MM.1S (cell line): ENCODE results near the gene HOXB6.

Experiments used
- DNase-seq: peaks from one replicate; pipeline ENCODE4 v3.0.0-alpha.2; 2015
- H2AFZ ChIP-seq: fragments of 300-600 bp; sonication (generic); 2 replicates; pipeline ENCODE4 v1.6.0; 2016; ENCODE audit warnings: antibody characterized with exemption, low read length
- H3F3A ChIP-seq: fragments of 300-600 bp; sonication (generic); 2 replicates; pipeline ENCODE4 v1.6.1; 2016; ENCODE audit warnings: mild to moderate bottlenecking, antibody characterized with exemption, low read length, moderate library complexity, mixed read lengths; ENCODE audit not compliant: insufficient read depth
- H3K27ac ChIP-seq: fragments of 300-600 bp; sonication (generic); 2 replicates; pipeline ENCODE4 v1.5.1; 2016; ENCODE audit warnings: mild to moderate bottlenecking, low read length
- H3K27me3 ChIP-seq: fragments of 300-600 bp; sonication (generic); replicated peaks from 2 replicates; pipeline ENCODE4 v1.6.0; 2016; ENCODE audit warnings: low read length; ENCODE audit not compliant: insufficient read depth
- H3K36me3 ChIP-seq: fragments of 300-600 bp; sonication (generic); replicated peaks from 2 replicates; pipeline ENCODE4 v1.6.1; 2016; ENCODE audit warnings: mild to moderate bottlenecking, low read length, mixed read lengths; ENCODE audit not compliant: insufficient read depth
- H3K4me1 ChIP-seq: fragments of 300-600 bp; sonication (generic); 2 replicates; pipeline ENCODE4 v1.6.1; 2016; ENCODE audit warnings: low read length, mixed read lengths
- H3K4me2 ChIP-seq: fragments of 300-600 bp; sonication (generic); 2 replicates; pipeline ENCODE4 v1.6.0; 2016; ENCODE audit warnings: low read depth, low read length
- H3K4me3 ChIP-seq: fragments of 300-600 bp; sonication (generic); 2 replicates; pipeline ENCODE4 v1.5.1; 2016; ENCODE audit warnings: low read length, mixed read lengths
- H3K79me2 ChIP-seq: fragments of 300-600 bp; sonication (generic); 2 replicates; pipeline ENCODE4 v1.6.1; 2016; ENCODE audit warnings: mixed run types, low read length, mixed read lengths
- H3K9ac ChIP-seq: fragments of 300-600 bp; sonication (generic); 2 replicates; pipeline ENCODE4 v1.6.1; 2016; ENCODE audit warnings: low read length, mixed read lengths
- H3K9me2 ChIP-seq: fragments of 300-600 bp; sonication (generic); replicated peaks from 2 replicates; pipeline ENCODE4 v1.6.1; 2016; ENCODE audit warnings: mild to moderate bottlenecking, low read length, mixed read lengths; ENCODE audit not compliant: insufficient read depth
- H3K9me3 ChIP-seq: fragments of 300-600 bp; sonication (generic); replicated peaks from 2 replicates; pipeline ENCODE4 v1.6.1; 2016; ENCODE audit warnings: mild to moderate bottlenecking, low read length, mixed read lengths; ENCODE audit not compliant: insufficient read depth
- H4K20me1 ChIP-seq: fragments of 300-600 bp; sonication (generic); 2 replicates; pipeline ENCODE4 v1.6.1; 2016; ENCODE audit warnings: mild to moderate bottlenecking, low read length, moderate library complexity, mixed read lengths; ENCODE audit not compliant: insufficient read depth
- EZH2 ChIP-seq: fragments of 300-600 bp; sonication (generic); optimal IDR thresholded peaks from 2 replicates; pipeline ENCODE3; 2017; ENCODE audit warnings: low read depth, mild to moderate bottlenecking, antibody characterized with exemption, low read length, mixed read lengths
- EZH2phosphoT487 ChIP-seq: fragments of 300-600 bp; sonication (generic); IDR thresholded peaks from 2 replicates; pipeline ENCODE4 v1.6.1; 2018; ENCODE audit warnings: antibody characterized with exemption, low read length
- TF ChIP-seq, protein P1 (sequence below): fragments of 300-600 bp; sonication (generic); IDR thresholded peaks from 2 replicates; pipeline ENCODE4 v1.5.1; 2016; ENCODE audit warnings: antibody characterized with exemption, low read length, mixed read lengths

HOXB6 gene

DNA sequence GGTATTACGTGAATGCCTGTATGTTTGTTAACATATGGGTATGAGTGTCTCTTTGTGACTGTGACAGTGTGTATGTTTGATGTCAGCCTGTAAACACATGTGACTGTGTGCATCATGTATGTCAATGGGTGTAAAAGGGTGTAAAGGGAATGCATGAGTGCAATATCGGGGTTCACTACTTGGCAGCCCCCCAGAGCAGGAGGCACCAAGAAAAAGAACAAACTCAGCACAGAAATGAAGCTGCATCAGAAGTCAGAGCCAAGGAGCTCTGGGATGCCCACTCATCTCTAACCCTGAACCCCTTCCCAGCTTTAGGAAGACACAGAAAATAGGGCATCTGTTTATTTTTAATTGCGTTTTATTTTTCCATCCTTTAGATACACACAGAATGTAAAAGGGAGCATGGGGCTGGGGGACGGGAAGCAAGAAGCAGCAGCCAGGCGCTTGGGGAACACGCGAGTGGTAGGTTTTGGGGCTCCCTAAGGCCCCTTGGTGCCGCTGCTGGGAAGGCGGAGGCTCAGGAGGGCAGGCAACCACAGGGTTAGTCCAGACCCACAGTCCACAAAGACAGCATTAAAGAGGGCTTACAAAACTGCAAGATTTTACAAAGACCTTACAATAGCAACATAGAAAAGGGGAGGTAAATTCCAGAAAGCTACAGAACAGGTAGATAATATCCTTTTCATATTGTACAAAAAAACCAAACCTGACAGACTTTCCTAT lies 2.3 kb upstream of the HOXB6 start:
- DNase-seq = no peak
- Histone ChIP-seq H3K4me1 (peaks cover 8% of the 10 kb centered on the region; the same call in 1 of the 2 replicates), H3K27ac (no peak overlapping the region), H3K9me3 (no peaks in the 10 kb centered on the region), H3K79me2 (no peaks in the 10 kb centered on the region), H3K4me2 (no peak overlapping the region), H3K27me3 (peaks cover 32% of the 10 kb centered on the region), H3K4me3 (no peak overlapping the region), H3K36me3 (no peaks in the 10 kb centered on the region), H2AFZ (no peak overlapping the region), H3K9me2 (no peaks in the 10 kb centered on the region), H4K20me1 (no peaks in the 10 kb centered on the region), H3K9ac (no peak overlapping the region), H3F3A (no peaks in the 10 kb centered on the region)
- no peak for TF ChIP-seq EZH2
- no peak for TF ChIP-seq EZH2phosphoT487
- TF ChIP-seq, protein P1, sequence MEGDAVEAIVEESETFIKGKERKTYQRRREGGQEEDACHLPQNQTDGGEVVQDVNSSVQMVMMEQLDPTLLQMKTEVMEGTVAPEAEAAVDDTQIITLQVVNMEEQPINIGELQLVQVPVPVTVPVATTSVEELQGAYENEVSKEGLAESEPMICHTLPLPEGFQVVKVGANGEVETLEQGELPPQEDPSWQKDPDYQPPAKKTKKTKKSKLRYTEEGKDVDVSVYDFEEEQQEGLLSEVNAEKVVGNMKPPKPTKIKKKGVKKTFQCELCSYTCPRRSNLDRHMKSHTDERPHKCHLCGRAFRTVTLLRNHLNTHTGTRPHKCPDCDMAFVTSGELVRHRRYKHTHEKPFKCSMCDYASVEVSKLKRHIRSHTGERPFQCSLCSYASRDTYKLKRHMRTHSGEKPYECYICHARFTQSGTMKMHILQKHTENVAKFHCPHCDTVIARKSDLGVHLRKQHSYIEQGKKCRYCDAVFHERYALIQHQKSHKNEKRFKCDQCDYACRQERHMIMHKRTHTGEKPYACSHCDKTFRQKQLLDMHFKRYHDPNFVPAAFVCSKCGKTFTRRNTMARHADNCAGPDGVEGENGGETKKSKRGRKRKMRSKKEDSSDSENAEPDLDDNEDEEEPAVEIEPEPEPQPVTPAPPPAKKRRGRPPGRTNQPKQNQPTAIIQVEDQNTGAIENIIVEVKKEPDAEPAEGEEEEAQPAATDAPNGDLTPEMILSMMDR = no peak

DNA sequence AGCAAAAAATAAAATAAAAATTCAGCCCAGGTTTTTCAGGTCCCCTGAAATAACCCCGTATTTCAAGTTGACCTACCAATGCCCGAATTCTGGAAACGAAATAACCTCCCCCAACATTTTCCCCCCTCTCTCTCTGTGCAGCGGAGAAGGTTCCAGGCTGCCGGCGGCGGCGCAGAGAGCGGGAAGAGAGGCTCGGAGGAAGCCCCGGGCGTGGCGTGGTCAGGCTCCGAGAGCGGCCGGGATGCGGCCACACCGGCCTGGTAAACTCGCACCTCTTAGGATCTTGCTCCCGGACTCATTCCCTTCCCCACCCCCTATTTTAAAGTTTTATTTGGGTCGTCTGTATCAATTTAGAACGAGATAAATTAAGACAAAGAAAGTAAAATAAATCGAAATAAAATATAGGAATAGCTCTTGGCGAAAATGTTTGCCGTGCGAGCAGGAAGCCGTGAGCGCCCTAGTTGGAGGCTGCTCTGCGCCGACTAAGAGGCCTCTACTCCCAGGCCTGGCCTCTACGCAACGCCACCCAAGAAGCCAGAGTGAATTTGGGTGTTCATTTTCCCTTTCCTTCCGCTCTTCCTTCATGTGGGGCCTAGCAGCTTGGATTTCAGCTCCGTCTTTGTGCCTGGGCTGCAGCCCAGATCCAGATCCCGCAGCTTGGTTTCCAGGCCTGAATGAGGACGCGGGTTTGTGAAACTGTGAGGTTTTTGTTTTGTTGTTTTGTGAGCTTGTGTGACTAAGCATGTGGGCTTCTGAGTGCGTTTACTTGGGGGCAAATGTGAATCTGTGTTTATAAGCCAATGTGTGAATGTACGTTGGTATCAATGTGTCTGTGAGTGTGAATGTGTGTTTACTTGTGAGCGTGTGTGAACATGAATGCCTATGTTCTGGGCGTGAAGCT lies 1.5 kb upstream of the HOXB6 start:
- Histone ChIP-seq H2AFZ (no peak overlapping the region), H3K9ac (no peak overlapping the region), H4K20me1 (no peaks in the 10 kb centered on the region), H3K36me3 (no peaks in the 10 kb centered on the region), H3K9me2 (no peaks in the 10 kb centered on the region), H3K27me3 (peaks cover 40% of the 10 kb centered on the region), H3K27ac (no peak overlapping the region), H3K9me3 (no peaks in the 10 kb centered on the region), H3K4me2 (no peak overlapping the region), H3K79me2 (no peaks in the 10 kb centered on the region), H3F3A (no peaks in the 10 kb centered on the region), H3K4me3 (no peak overlapping the region), H3K4me1 (peaks cover 8% of the 10 kb centered on the region; the same call in 1 of the 2 replicates)
- DNase-seq = no peak
- TF ChIP-seq EZH2 (no peak), EZH2phosphoT487 (no peak)
- TF ChIP-seq, protein P1 = no peak

DNA sequence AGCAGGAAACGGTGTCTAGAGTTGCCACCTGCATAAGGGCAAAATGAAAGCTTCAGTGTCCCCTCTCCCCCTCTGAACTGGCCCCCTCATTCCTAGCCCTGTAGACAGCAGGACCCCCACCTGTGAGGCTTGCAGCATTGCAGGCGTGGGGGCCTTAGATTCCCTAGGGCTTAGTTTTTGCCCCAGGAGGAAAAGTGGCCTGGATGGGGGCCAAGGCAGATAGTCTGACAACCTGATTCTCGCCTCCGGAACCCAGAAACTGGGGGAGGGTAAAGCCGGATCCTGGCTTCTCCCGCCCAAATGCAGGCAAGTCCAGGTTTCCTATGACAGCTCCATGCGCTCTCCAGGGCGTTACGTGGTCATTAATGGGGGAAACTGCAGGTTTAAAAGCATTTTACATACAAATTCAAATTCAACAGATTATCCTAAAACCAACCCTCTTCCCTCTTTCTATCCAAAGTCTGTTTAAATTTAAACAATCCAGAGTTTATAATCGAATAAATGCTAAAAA lies 678 bp upstream of the HOXB6 start:
- Histone ChIP-seq H3K4me3 (no peak overlapping the region), H3K9me3 (no peaks in the 10 kb centered on the region), H3K9ac (no peak overlapping the region), H3K9me2 (no peaks in the 10 kb centered on the region), H3K36me3 (no peaks in the 10 kb centered on the region), H3K4me2 (no peak overlapping the region), H3K79me2 (no peaks in the 10 kb centered on the region), H3K27ac (no peak overlapping the region), H2AFZ (no peak overlapping the region), H4K20me1 (no peaks in the 10 kb centered on the region), H3K27me3 (peaks cover 48% of the 10 kb centered on the region), H3F3A (no peaks in the 10 kb centered on the region), H3K4me1 (peaks cover 8% of the 10 kb centered on the region; the same call in 1 of the 2 replicates)
- TF ChIP-seq EZH2 (no peak), EZH2phosphoT487 (no peak)
- TF ChIP-seq, protein P1 = no peak
- DNase-seq = no peak
